Gastrocnemius medialis (tissue), 4 donors: ENCODE results near the gene SUGCT. TPM values are rescaled to one million over a fixed set of nuclear protein-coding genes. Genes with fewer than 3 reads are reported as not detected.

Source experiments
- ATAC-seq, 2 donors: fragments of 150-250 bp; one replicate each; pipeline ENCODE4 v1.9.1; 2016
- DNase-seq, 2 donors: peaks; one replicate each; pipeline ENCODE4 v3.0.0-alpha.2; 2019
- H3K27ac ChIP-seq, 4 donors: fragments of 200-600 bp; sonication (generic); 1 replicate in 1 of 4; 2 replicates in 3 of 4; pipeline ENCODE4 v1.5.1; 2016 to 2018; ENCODE audit warnings: mild to moderate bottlenecking in 2 of 4, moderate library complexity in 1 of 4
- H3K27me3 ChIP-seq, 3 donors: fragments of 200-600 bp; sonication (generic) in 2 of 3; 1 replicate in 1 of 3; 2 replicates in 2 of 3; pipeline versions ENCODE4 v1.5.1 to v1.6.0; 2016 to 2019; ENCODE audit warnings: mild to moderate bottlenecking in 1 of 3, moderate library complexity in 1 of 3
- H3K36me3 ChIP-seq, 2 donors: fragments of 200-600 bp; sonication (generic) in 1 of 2; one replicate each; pipeline ENCODE4 v1.5.1; 2017 to 2018
- H3K4me1 ChIP-seq, 2 donors: fragments of 200-600 bp; sonication (generic) in 1 of 2; one replicate each; pipeline ENCODE4 v1.5.1; 2016 to 2017; ENCODE audit warnings: mild to moderate bottlenecking in 2 of 2
- H3K4me3 ChIP-seq, 4 donors: fragments of 200-600 bp; sonication (generic) in 3 of 4; 1 replicate in 1 of 4; 2 replicates in 3 of 4; pipeline ENCODE4 v1.5.1; 2016 to 2019; ENCODE audit warnings: mild to moderate bottlenecking in 2 of 4
- H3K9me3 ChIP-seq, 3 donors: fragments of 200-600 bp; sonication (generic) in 2 of 3; 1 replicate in 1 of 3; 2 replicates in 2 of 3; pipeline ENCODE4 v1.5.1; 2016 to 2019
- POLR2A ChIP-seq, 2 donors: fragments of 450-650 bp; IDR thresholded peaks; one replicate each; pipeline ENCODE4 v1.6.1; 2017; ENCODE audit warnings: antibody characterized with exemption in 2 of 2, mild to moderate bottlenecking in 2 of 2, moderate library complexity in 2 of 2
- in situ Hi-C, 4 donors: fragments of 200-750 bp; cut with MboI; loops; one replicate each; pipeline versions ENCODE4 v1.15.0 to v1.8.0; 2017; ENCODE audit warnings: low sequenced_read_pairs in 4 of 4
- intact Hi-C: fragments of 100-400 bp; cut with DNase I; formaldehyde crosslinking; loops from one replicate; pipeline ENCODE4 v1.15.1; 2023; ENCODE audit warnings: low total_unique reads
- total RNA-seq, 4 donors: library from RNA; depleted of rRNA; stranded (reverse); fragments of >200 nt; gene quantifications; one replicate each; pipeline versions ENCODE4 v1.1.0 to v1.2.3, GENCODE V29; 2016
- TF ChIP-seq, protein P1 (sequence below), 5 experiments: fragments of 450-650 bp in 3 of 5; fragments of 200-600 bp in 2 of 5; sonication (generic) in 2 of 5; IDR thresholded peaks in 4 of 5; conservative IDR thresholded peaks in 1 of 5; 1 replicate in 4 of 5; 2 replicates in 1 of 5; pipeline ENCODE4 v1.5.1; 2016 to 2019; ENCODE audit warnings: antibody characterized with exemption in 5 of 5, mild to moderate bottlenecking in 3 of 5, moderate library complexity in 3 of 5

Gene SUGCT
- total RNA-seq, 4 donors from 2014 or later = 2.3 to 3.5 (median 2.9) TPM

- Histone ChIP-seq H3K4me3 (no peak overlapping the region), H3K36me3 (no peaks in the 10 kb centered on the region), H3K27ac (no peak overlapping the region), H3K4me1 (no peaks in the 10 kb centered on the region), H3K27me3 (no peaks in the 10 kb centered on the region), H3K9me3 (no peaks in the 10 kb centered on the region)
- no peak for DNase-seq
- ATAC-seq = no peak
- in situ Hi-C loops = no loop called here
- intact Hi-C loops = no loop called here
- no peak for TF ChIP-seq POLR2A (IDR thresholded peaks at IDR 0.05)
Observed at GRCh38 chr7:40822861-40823260, 688.1 kb downstream of the SUGCT start.

GRCh38 chr7:40824461-40824860 is 689.7 kb downstream of the SUGCT start:
- in situ Hi-C loops (no loop called here), intact Hi-C loops (no loop called here)
- Histone ChIP-seq H3K27ac (no peak overlapping the region), H3K9me3 (no peaks in the 10 kb centered on the region), H3K4me3 (no peak overlapping the region), H3K4me1 (no peaks in the 10 kb centered on the region), H3K27me3 (no peaks in the 10 kb centered on the region), H3K36me3 (no peaks in the 10 kb centered on the region)
- DNase-seq (no peak), ATAC-seq (no peak)
- no peak for TF ChIP-seq POLR2A (IDR thresholded peaks at IDR 0.05)
- TF ChIP-seq, protein P1, sequence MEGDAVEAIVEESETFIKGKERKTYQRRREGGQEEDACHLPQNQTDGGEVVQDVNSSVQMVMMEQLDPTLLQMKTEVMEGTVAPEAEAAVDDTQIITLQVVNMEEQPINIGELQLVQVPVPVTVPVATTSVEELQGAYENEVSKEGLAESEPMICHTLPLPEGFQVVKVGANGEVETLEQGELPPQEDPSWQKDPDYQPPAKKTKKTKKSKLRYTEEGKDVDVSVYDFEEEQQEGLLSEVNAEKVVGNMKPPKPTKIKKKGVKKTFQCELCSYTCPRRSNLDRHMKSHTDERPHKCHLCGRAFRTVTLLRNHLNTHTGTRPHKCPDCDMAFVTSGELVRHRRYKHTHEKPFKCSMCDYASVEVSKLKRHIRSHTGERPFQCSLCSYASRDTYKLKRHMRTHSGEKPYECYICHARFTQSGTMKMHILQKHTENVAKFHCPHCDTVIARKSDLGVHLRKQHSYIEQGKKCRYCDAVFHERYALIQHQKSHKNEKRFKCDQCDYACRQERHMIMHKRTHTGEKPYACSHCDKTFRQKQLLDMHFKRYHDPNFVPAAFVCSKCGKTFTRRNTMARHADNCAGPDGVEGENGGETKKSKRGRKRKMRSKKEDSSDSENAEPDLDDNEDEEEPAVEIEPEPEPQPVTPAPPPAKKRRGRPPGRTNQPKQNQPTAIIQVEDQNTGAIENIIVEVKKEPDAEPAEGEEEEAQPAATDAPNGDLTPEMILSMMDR (IDR thresholded peaks at IDR 0.05 in 4 of 5, conservative IDR thresholded peaks at IDR 0.05 in 1 of 5) = no peak

DNA sequence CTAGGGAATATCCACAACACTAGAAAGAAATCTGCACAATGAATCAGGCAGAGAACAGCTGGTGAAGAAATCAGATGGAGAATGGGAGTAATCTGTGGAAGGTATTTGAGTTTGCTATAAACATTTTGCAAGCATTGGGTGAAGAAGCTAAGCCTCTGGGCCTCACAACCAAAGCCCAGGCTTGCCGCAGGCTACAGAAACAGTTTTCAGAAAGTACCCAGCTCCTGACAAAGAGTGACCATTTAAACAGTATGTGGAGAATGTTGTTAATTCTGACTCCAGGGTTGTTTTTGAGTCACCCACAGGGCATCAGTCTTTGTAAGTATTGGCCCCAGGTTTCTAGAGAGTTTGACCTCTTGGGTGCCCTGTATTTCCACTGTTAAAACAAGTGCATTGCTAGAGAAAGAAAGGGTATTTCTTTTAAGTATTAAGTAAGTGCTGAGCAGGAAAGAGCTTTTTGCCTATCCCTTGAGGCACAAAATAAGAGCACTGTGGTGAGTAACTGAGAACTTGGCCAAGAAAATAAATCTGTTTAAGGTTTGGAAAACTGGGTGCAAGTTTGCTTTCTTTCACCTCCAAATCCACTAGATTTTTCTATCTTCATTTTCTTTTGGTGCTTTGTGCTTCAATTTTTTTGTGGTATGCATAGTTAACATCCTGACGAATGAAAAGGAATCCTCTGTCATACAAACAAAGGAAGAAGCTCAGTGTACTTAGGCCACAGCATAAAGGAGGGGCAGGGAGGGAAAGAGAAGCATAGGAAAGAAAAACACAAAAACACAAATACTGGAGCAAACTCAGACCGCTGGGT is 691.8 kb downstream of the SUGCT start:
- no peaks in the 10 kb centered on the region for H3K4me1 ChIP-seq
- DNase-seq = no peak
- H3K9me3 ChIP-seq = no peaks in the 10 kb centered on the region
- no peak for ATAC-seq
- no peak overlapping the region for H3K27ac ChIP-seq
- in situ Hi-C loops (no loop called here), intact Hi-C loops (no loop called here)
- no peaks in the 10 kb centered on the region for H3K27me3 ChIP-seq
- H3K4me3 ChIP-seq = no peak overlapping the region
- no peak for TF ChIP-seq POLR2A (IDR thresholded peaks at IDR 0.05)
- TF ChIP-seq, protein P1 (IDR thresholded peaks at IDR 0.05 in 4 of 5, conservative IDR thresholded peaks at IDR 0.05 in 1 of 5) = no peak
- no peaks in the 10 kb centered on the region for H3K36me3 ChIP-seq

- Histone ChIP-seq H3K36me3 (no peaks in the 10 kb centered on the region), H3K27me3 (no peaks in the 10 kb centered on the region), H3K4me1 (no peaks in the 10 kb centered on the region), H3K9me3 (no peaks in the 10 kb centered on the region), H3K4me3 (no peak overlapping the region), H3K27ac (no peak overlapping the region)
- no peak for TF ChIP-seq POLR2A (IDR thresholded peaks at IDR 0.05)
- TF ChIP-seq, protein P1 (IDR thresholded peaks at IDR 0.05 in 4 of 5, conservative IDR thresholded peaks at IDR 0.05 in 1 of 5) = no peak
- no peak for ATAC-seq
- intact Hi-C loops = no loop called here
- DNase-seq = no peak
- in situ Hi-C loops = no loop called here
Observed at GRCh38 chr7:40827222-40828085, 692.6 kb downstream of the SUGCT start.
